GM12891 (cell line): Measurements from ENCODE around the gene CERK.

ENCODE experiments used
- POLR2A ChIP-seq: IDR thresholded peaks from 2 replicates; pipeline ENCODE4 v1.6.1; 2011; ENCODE audit warnings: low read depth, low read length, control low read depth
- SPI1 ChIP-seq: IDR thresholded peaks from 2 replicates; pipeline ENCODE4 v1.6.1; 2011; ENCODE audit warnings: low read depth, low read length, control low read depth

DNA sequence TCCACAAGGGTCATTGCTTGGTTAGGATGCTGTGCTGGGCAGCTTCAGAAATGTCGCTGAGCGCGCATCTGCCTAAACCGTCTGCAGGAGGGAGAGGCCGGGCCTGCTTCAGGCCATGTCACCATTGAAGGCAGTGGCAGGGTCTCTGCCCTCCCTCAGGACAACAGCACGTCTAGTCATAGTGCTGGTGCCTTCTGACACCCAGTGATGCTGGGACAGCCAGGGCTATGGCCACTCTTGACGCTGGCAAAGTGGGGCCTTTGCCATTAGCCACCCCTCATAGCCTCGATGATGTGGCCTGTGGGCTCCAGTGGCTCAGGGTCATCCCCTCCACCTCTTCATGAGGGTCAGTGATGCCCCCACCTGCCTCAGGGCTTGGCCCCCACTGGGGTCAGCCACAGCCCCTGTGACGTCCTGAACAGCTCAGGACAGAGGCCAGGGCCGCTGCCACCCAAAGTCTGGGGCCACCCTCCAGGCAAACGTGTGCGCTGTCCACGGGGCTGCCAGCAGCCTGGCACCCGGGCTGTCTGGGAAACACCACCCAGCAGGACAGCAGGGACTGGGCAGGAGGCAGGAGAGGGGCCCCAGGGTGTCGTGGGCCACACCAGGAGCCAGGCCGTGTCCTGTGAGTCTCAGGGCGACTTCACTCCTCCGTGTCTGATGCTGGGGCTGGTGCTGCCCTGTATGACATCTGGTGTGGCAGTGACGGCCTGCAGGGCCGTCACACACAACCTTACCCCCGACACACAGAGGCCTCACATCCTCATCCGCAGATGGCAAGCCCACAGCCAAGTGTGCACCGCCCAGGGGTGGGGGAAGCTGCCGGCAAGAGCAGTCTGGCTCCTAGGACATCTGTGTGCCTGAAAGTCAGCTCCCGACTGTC, 42.5 kb downstream of the CERK start:
- TF ChIP-seq SPI1 (no peak), POLR2A (no peak)
